DLD1 (cell line): ENCODE data around the gene DOHH.

Experiments used
- in situ Hi-C: cut with HindIII; loops from 2 replicates; pipeline ENCODE4 v1.10.0; 2017; ENCODE audit warnings: low sequenced_read_pairs

The DOHH gene

GRCh38 chr19:3479177-3479833 lies 21.2 kb downstream of the DOHH start:
- in situ Hi-C loops: no loop called here

GRCh38 chr19:3478409-3479176 lies 21.9 kb downstream of the DOHH start:
- in situ Hi-C loops: no loop called here

DNA sequence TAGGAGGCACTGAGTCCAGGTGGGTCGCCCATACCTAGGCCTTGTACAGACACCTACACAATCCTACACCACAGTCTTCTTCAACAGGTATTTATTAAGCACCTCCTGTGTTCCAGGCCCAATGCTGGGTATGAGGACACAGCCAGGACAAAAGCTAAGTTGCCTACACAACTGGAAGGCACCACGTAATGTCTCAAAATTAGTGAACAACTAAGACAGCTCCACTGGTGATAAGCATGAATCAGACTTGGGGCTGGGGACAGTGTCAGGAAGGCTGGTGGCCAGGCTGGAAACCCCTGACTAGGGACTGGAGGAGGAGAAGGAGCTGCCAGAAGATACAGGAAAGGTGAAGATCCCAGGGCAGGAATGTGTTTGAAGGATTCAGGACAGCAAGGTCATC lies 22.5 kb downstream of the DOHH start:
- in situ Hi-C loops: no loop called here

DNA sequence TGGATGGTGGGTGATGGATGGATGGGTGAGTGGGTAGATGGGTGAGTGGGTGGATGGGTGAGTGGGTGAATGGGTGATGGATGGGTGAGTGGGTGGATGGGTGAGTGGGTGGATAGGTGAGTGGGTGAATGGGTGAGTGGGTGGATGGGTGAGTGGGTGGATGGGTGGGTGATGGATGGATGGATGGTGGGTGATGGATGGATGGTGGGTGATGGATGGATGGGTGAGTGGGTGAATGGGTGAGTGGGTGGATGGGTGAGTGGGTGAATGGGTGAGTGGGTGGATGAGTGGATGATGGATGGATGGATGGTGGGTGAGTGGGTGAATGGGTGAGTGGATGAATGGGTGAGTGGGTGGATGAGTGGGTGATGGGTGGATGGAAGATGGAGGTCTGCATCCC lies 23.0 kb downstream of the DOHH start:
- in situ Hi-C loops: no loop called here

GRCh38 chr19:3476830-3477229 lies 23.6 kb downstream of the DOHH start:
- in situ Hi-C loops: no loop called here

GRCh38 chr19:3475449-3475848 lies 25.0 kb downstream of the DOHH start:
- in situ Hi-C loops: no loop called here

DNA sequence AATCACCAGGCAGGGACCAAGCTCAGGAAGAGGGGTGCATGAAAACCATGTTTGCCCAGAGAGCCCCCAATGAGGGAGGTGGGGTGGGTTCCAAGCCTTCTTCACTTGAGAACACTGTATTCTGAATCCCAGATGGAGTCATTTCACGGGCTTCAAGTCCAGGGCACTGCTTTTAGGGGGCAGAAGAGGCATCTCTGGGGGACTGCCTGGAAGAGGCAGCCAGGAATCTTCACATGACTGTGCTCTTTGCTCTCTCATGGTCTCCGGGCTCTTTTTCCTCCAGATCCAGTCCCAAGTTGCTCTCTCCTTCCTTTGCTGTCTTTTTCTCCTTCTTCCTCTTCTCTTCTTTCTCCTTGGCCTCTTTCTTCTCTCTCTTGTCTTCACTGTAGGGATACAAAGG lies 25.9 kb downstream of the DOHH start:
- in situ Hi-C loops: no loop called here

- in situ Hi-C loops: no loop called here
Measured at GRCh38 chr19:3474010-3474409, 26.5 kb downstream of the DOHH start.

GRCh38 chr19:3471954-3472655 lies 28.4 kb downstream of the DOHH start:
- in situ Hi-C loops: no loop called here

DNA sequence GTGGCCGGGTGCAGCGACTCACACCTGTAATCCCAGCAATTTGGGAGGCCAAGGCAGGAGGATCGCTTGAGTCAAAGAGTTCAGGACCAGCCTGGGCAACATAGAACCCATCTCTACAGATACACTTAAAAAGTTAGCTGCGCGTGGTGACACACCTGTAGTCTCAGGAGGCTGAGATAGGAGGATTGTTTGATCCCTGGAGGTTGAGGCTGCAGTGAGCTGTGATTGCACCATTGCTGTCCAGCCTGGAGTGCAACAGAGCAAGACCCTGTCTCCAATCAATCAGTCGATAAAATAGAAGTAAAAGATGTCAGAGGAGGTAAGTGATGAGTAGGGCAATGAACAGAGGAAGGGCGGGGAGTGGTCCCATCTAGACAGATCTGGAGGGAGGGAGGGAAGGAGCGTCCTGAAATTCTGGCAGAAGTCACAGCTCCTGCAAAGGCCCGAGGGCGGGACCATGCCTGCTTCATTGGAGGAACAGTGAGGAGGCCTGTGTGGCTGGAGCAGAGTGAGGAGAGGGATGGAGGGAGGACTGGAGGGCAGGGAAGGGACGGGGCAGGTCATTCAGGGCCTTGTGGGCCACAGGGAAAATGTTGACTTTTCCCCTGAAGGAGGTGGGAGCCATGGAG lies 29.9 kb downstream of the DOHH start:
- in situ Hi-C loops: no loop called here

DNA sequence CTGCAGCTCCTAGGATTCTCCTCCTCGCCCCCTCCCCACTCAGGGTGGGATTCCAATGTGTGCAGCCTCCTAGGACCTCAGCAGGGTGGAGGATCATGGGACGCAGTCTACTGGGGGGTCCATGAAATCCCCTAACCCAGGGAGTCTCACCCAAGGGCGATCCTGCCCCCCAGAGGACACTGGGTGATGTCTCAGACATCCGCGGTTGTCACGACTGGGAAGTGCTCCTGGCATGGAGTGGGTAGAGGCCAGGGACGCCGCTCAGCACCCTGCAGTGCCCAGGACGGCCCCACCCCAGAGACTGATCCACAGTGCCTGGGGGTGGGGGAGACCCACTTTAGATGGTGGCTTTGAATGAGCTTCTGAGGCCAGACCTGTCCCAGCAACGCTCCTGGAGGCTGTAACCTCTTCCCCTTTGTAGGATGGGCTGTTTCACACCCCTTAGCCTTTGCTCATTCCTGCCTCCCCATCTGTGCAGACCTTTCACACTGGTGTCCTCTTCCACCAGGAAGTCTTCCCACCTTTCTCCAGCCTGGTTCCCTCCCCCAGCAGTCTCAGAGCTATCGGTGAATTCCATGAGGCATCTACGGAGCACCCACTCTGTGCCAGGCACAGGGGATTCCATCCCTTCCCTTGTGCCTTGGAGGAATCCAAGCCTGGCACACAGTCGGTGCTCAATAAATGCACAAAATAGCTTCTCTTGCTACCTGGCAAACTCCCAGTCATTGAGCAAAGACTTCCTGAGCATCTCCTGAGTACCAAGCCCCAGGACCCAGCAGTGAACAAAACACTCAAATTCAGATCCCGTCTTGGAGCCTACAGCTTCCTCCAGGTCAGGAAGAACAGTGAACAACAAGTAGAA lies 30.6 kb downstream of the DOHH start:
- in situ Hi-C loops: no loop called here

DNA sequence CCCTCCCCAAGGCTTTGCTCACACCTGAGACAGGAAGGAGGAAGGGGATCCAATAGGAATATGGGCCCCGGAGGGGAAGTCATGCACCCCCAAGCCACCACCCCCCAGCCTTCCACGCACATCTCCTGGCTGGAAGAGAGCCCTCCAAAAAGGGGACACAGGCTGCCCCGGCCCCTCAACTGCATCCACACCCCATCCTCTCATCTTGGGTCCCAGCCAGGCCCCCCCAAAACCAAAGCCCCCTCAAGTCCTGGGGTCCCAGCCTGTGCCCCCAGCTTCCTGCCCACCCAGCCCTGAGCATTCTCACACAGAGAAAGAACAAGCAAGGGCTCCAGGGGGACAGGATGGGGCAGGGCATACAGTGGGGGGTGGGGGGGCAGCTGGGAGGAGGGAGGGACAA lies 32.3 kb downstream of the DOHH start:
- in situ Hi-C loops: no loop called here

- in situ Hi-C loops: no loop called here
Measured at GRCh38 chr19:3467437-3468198, 32.9 kb downstream of the DOHH start.

DNA sequence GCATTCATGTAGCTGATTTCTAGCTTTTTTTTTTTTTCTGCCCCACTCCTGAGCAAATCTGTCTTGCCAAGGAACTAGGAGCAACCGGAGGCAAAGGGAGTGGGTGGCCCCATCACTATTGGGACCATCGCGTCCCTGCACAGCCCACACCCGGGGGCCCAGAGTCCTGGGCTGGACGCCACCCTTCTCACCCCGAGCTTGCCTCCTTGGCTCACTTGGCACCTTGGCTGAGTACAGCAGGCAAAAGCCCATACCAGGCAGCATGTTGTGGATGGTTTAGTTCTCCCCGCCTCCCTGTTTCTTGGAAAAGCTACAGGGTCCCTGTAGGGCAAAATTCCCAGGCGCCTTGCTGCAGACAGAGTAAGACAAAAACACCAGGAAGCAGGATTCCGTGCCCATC lies 33.8 kb downstream of the DOHH start:
- in situ Hi-C loops: no loop called here

DNA sequence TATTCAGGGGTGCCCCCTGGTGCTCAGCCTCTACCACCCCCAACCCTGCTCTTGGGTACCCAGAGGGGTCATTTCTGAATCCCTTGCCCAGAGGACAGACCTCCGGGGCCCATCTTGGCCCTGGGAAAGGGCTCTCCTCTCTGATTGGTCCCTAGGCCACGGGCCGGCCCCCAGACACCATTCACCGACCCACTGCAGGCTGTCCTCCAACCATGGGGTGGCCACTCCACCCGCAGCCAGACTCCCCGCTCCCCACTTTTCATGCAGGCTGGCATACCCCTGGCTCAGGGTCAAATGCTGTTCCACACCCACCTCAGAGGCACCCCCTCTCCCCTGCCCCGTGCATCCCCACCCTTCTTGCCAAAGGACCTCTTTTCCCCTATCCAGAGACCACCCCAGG lies 34.9 kb downstream of the DOHH start:
- in situ Hi-C loops: no loop called here

DNA sequence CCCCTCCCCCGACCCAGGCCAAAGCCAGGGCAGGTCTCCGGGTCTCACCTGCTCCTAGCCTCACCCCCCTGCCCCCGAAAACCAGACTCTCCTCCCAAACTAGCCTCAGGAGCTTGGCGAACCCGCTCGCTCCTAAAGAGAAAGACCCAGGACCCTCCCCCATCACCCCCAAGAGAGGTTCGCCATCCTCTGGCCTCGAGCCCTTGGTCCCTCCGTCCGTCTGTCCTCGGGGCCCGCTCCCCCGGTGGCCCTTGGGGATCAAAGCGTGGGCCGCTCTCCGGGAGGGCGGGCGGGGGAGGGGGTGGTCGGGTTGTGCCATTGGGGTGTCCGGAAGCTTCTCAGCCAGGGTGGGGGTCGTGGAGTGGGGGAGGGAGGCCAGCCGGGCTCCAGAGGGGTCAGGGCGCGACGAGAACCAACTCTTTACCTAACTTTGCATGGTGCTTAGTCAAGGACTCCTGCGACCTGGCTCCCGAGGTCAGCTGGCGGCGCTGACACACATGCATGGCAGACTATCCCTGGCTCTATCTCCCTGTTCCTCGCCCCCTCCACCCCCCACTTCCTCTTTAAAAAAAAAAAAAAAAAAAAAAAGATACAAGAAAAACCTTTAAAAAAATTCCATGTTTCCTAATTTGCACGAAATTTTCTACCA lies 35.8 kb downstream of the DOHH start:
- in situ Hi-C loops: no loop called here

DNA sequence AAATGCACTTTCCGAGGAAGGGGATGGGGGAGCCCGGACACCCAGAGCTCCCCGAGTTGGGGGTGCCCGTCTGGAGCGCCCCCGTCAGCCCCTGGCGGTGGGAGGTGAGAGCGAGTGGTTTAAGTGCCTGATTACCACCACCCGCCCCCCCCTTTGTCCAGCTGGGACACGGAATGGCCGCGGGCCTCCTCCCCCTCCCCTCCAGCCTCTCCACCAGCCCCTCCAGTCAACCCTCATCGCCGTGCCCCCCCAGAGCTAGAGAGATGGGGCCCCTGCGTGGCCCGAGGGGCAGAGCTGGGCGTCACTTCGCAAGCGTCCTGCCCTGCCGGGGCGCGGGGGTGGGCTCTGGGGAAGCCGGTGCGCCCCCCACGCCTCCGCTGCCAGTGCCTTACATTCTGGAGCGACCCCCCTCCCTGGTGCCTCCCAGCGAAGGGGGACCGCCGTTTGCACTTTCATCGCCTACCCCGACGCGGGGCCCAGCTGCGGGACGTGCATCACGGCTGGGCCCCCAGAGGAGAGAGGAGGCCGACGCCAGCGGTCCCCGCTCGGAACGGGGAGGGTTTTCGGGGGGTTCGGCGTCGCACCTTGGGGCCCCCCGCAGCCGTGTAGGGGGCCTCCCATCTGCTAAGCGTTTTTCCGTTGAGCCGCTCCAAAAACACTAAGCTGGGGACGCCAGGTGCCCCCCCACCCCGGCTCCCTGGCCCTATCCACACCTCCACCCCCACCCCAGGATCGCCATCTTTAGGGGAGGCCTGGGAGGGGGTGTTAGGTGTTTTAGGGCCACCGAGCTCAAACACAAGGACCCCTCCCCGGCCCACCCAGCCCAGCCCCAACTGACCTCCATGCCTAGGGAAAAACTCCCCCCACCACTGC lies 36.5 kb downstream of the DOHH start:
- in situ Hi-C loops: no loop called here

DNA sequence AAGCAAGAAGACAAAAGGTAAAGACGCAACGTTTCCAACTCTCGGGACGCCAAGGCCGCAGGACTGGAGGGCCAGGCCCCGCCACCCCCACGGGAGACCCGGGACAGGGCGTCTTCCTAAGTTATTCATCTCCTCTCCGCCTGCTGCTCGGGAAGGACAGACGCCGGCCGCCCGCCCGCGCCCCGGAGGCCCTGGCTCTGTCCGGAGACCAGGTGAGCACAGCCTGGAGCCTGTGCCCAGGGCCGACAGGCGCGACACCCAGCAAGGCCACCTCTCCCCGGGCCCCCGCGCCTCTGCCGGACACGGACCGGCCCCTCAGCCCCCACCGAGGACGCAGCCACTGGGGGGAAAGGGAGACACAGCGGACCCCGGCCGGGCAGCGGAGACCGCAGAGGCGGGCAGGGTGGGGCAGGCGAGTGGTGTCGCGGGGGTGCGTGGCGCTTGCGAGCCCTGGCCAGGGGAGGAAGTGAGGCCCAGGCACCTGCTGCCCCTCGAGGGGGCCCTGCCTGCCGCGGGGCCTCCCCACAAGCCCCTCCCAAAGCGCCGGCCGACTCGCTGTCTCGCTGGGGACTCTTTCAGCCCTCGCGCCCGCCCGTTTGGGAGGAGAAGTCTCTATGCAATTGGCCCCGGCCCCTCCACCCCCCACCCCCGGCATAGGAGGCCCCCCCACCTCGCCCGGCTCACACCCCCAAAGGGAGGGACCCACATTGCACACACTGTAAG lies 37.3 kb downstream of the DOHH start:
- in situ Hi-C loops: no loop called here
